ENCODE measurements around the gene CCDC170. TPM values are rescaled to one million over a fixed set of nuclear protein-coding genes. Genes with fewer than 3 reads are reported as not detected.

Gene CCDC170
- total and polyA plus RNA-seq, 9 of the 15 experiments (the other 6 are each of a cell fraction or from before 2014, with no cell fraction given), result 0.01 to 0.18 (median 0.05) TPM; not detected in 6

DNA sequence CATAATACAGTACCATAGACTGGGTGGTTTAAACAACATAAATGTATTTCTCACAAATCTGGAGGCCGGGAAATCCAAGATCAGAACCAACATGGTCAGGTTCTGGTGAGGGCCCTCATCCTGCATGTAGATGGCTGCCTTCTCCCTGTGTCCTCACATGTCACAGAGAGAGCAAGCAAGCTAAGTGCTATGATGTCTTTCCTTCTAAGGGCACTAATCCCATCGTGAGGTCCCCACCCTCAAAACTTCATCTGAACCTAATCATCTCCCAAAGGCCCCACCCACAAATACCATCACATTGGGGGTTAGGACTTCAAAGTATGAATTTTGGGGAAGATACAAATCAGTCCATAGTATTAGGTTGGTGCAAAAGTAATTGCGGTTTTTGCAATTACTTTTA is 56.8 kb downstream of the CCDC170 start:
- intact Hi-C loops (cut with micrococcal nuclease) (no loop called here), in situ Hi-C loops (cut with MboI) (no loop called here)
- Histone ChIP-seq H3K9ac (ENCODE audit: insufficient read depth in 1 of 2, low read depth in 2 of 2, low read length in 2 of 2) (no peak overlapping the region), H3K4me2 (ENCODE audit: insufficient read depth, low read length) (no peak overlapping the region), H3K4me3 (no peak overlapping the region), H3K9me3 (replicated peaks; ENCODE audit: control insufficient read depth, insufficient read depth, low read depth, low read length) (no peaks in the 10 kb centered on the region), H3K79me2 (ENCODE audit: control insufficient read depth, insufficient read depth, low read length) (no peaks in the 10 kb centered on the region), H3K9me1 (ENCODE audit: control insufficient read depth, insufficient read depth, low read length) (no peaks in the 10 kb centered on the region), H3K4me1 (replicated peaks in 1 of 2; ENCODE audit: control insufficient read depth in 2 of 2, insufficient read depth in 2 of 2, low read length in 2 of 2) (no peaks in the 10 kb centered on the region), H3K36me3 (ENCODE audit: control insufficient read depth, insufficient read depth, low read length) (no peaks in the 10 kb centered on the region), H3K27ac (ENCODE audit: extremely low read depth, low read depth, low read length) (no peak overlapping the region), H4K20me1 (replicated peaks; ENCODE audit: control insufficient read depth, insufficient read depth, low read length) (no peaks in the 10 kb centered on the region), H3K27me3 (ENCODE audit: control insufficient read depth in 2 of 2, insufficient read depth in 2 of 2, low read length in 2 of 2) (peaks cover 0 to 4% of the 10 kb centered on the region in 2 experiments; a peak in 1 of 5 replicates), H2AFZ (ENCODE audit: low read depth, low read length) (no peak overlapping the region)
- WGBS (ENCODE audit: insufficient coverage, low coverage, missing lambda C conversion rate), result 4% methylated on average over 3 of the region's 3 CpGs
- no peak for TF ChIP-seq SLC30A9 (CRISPR knock-in tag; IDR thresholded peaks at IDR 0.05)
- no peak for TF ChIP-seq CBFB (CRISPR knock-in tag; IDR thresholded peaks at IDR 0.05)
- TF ChIP-seq CREB1 (IDR thresholded peaks at IDR 0.05), result no peak
- TF ChIP-seq CREB1 (CRISPR knock-in tag; IDR thresholded peaks at IDR 0.05), result no peak
- no peak for TF ChIP-seq SAFB (IDR thresholded peaks at IDR 0.05; ENCODE audit: borderline replicate concordance, low read depth, low read length)
- no peak for TF ChIP-seq ELF1 (tag; IDR thresholded peaks at IDR 0.05)
- TF ChIP-seq, protein P1, sequence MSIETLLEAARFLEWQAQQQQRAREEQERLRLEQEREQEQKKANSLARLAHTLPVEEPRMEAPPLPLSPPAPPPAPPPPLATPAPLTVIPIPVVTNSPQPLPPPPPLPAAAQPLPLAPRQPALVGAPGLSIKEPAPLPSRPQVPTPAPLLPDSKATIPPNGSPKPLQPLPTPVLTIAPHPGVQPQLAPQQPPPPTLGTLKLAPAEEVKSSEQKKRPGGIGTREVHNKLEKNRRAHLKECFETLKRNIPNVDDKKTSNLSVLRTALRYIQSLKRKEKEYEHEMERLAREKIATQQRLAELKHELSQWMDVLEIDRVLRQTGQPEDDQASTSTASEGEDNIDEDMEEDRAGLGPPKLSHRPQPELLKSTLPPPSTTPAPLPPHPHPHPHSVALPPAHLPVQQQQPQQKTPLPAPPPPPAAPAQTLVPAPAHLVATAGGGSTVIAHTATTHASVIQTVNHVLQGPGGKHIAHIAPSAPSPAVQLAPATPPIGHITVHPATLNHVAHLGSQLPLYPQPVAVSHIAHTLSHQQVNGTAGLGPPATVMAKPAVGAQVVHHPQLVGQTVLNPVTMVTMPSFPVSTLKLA (conservative IDR thresholded peaks at IDR 0.05), result no peak
- no peak for TF ChIP-seq SMARCB1 (IDR thresholded peaks at IDR 0.05; ENCODE audit: insufficient read length, low read depth)
- no peak for TF ChIP-seq MTA1 (IDR thresholded peaks at IDR 0.05; ENCODE audit: borderline replicate concordance)
- FAIRE-seq (no peak), DNase-seq (ENCODE audit: extremely low read depth in 1 of 4, low spot score in 3 of 4) (no peak), ATAC-seq (no peak)
- BruUV-seq (replicated peaks), result no TSS peak
- ChIA-PET POLR2A (no interaction called here), CTCF (ENCODE audit: low intra/inter-chr PET ratio) (interaction anchor here (0.6 kb wide), 1 partner anchor 125 kb away, joined by 3 read pairs; no protein-coding TSS in a partner anchor)
